K562 (cell line): ENCODE measurements around the gene TPBGL. TPM values are rescaled to one million over a fixed set of nuclear protein-coding genes. Genes with fewer than 3 reads are reported as not detected.

Experiments used
- ATAC-seq: fragments of 200-7000 bp; cut with Tn5 transposase; 3 replicates; pipeline ENCODE4 v1.9.1; 2020; ENCODE audit warnings: moderate library complexity
- BruUV-seq: library from RNA; stranded (reverse); fragments of 400-500 nt; replicated peaks from 2 replicates; lab custom pipeline; 2021; lab: Mats Ljungman, UMichigan
- CTCF ChIA-PET: fragments of 300-600 bp; formaldehyde crosslinking; extraction: SDS; loops from one replicate; lab custom pipeline; 2021; ENCODE audit warnings: low intra/inter-chr PET ratio; lab: Yijun Ruan, JAX
- POLR2A ChIA-PET: fragments of 300-600, 350-650 bp; sonication (Branson Sonifier 250); formaldehyde crosslinking; extraction: SDS; loops from one replicate; lab custom pipeline; 2021; ENCODE audit warnings: antibody characterized with exemption, inconsistent platforms; lab: Yijun Ruan, JAX
- DNase-seq, 4 experiments: peaks; one replicate each; pipeline versions ENCODE4 v3.0.0 to v3.0.0-alpha.2; 2011 to 2018; ENCODE audit warnings: low spot score in 3 of 4, mixed read lengths in 3 of 4; ENCODE audit errors: extremely low read depth in 1 of 4
- FAIRE-seq: peaks from 2 replicates; lab custom pipeline; 2011; peaks lifted over from hg19 to GRCh38; lab: Jason Lieb, UNC
- H2AFZ ChIP-seq: 2 replicates; pipeline ENCODE4 v1.6.0; 2011; ENCODE audit warnings: low read depth, low read length, control low read depth, inconsistent platforms
- H3K27ac ChIP-seq: fragments of 200-600 bp; 3 replicates; pipeline ENCODE4 v1.8.0; 2011; ENCODE audit warnings: low read depth, mild to moderate bottlenecking, control low read depth, inconsistent platforms, low read length, moderate library complexity, mixed read lengths; ENCODE audit errors: extremely low read depth
- H3K27me3 ChIP-seq, 2 experiments: fragments of 300-600 bp in 1 of 2; 2 replicates in 1 of 2; 3 replicates in 1 of 2; pipeline versions ENCODE4 v1.6.0 to v1.8.0; 2011; ENCODE audit warnings: inconsistent platforms in 2 of 2, low read length in 2 of 2, mild to moderate bottlenecking in 1 of 2, mixed read lengths in 1 of 2, moderate library complexity in 1 of 2; ENCODE audit not compliant: control insufficient read depth in 2 of 2, insufficient read depth in 2 of 2
- H3K36me3 ChIP-seq: fragments of 300-600 bp; 3 replicates; pipeline ENCODE4 v1.8.0; 2011; ENCODE audit warnings: mild to moderate bottlenecking, low read length, inconsistent platforms; ENCODE audit not compliant: control insufficient read depth, insufficient read depth
- H3K4me1 ChIP-seq, 2 experiments: fragments of 200-600 bp in 1 of 2; replicated peaks in 1 of 2; 2 replicates in 1 of 2; 3 replicates in 1 of 2; pipeline versions ENCODE4 v1.5.1 to v1.8.0; 2011; ENCODE audit warnings: inconsistent platforms in 2 of 2, low read length in 2 of 2, mild to moderate bottlenecking in 1 of 2, mixed read lengths in 1 of 2, moderate library complexity in 1 of 2; ENCODE audit not compliant: control insufficient read depth in 2 of 2, insufficient read depth in 2 of 2
- H3K4me2 ChIP-seq: 2 replicates; pipeline ENCODE4 v1.6.1; 2011; ENCODE audit warnings: low read length, control low read depth, inconsistent platforms, mixed read lengths; ENCODE audit not compliant: insufficient read depth
- H3K4me3 ChIP-seq: fragments of 200-600 bp; sonication (generic), shearing (Covaris generic); 2 replicates; pipeline ENCODE4 v1.5.1; 2016; ENCODE audit warnings: control low read depth, inconsistent platforms
- H3K79me2 ChIP-seq: fragments of 200-600 bp; 3 replicates; pipeline ENCODE4 v1.8.0; 2011; ENCODE audit warnings: low read length, inconsistent platforms; ENCODE audit not compliant: control insufficient read depth, insufficient read depth
- H3K9ac ChIP-seq, 2 experiments: 2 replicates each; pipeline versions ENCODE4 v1.6.0 to v1.6.1; 2011; ENCODE audit warnings: low read depth in 2 of 2, low read length in 2 of 2, control low read depth in 1 of 2, inconsistent platforms in 1 of 2, mild to moderate bottlenecking in 1 of 2, mixed read lengths in 1 of 2; ENCODE audit not compliant: insufficient read depth in 1 of 2
- H3K9me1 ChIP-seq: one replicate; pipeline ENCODE4 v1.6.0; 2011; ENCODE audit warnings: inconsistent platforms, mild to moderate bottlenecking, low read length, moderate library complexity; ENCODE audit not compliant: control insufficient read depth, insufficient read depth
- H3K9me3 ChIP-seq: replicated peaks from 2 replicates; pipeline ENCODE4 v1.5.1; 2011; ENCODE audit warnings: low read depth, low read length, inconsistent platforms; ENCODE audit not compliant: control insufficient read depth, insufficient read depth
- H4K20me1 ChIP-seq: replicated peaks from 2 replicates; pipeline ENCODE4 v1.6.1; 2011; ENCODE audit warnings: low read length, inconsistent platforms, mixed read lengths; ENCODE audit not compliant: control insufficient read depth, insufficient read depth
- CEBPB ChIP-seq: fragments of 450-650 bp; IDR thresholded peaks from 2 replicates; pipeline ENCODE4 v1.6.1; 2016; ENCODE audit warnings: missing genetic modification characterization, missing compliant biosample characterization
- ESRRB ChIP-seq: fragments of 250-450 bp; sonication (Bioruptor Pico); IDR thresholded peaks from 2 replicates; pipeline ENCODE4 v1.5.0; 2020; ENCODE audit warnings: mild to moderate bottlenecking, moderate library complexity, borderline replicate concordance
- FOS ChIP-seq: IDR thresholded peaks from 3 replicates; pipeline ENCODE4 v1.6.1; 2011; ENCODE audit not compliant: insufficient read length; ENCODE audit errors: extremely low read depth
- NR2C2 ChIP-seq, 2 experiments: fragments of 200-800 bp in 1 of 2; sonication (Bioruptor generic) in 1 of 2; sonication (generic) in 1 of 2; formaldehyde crosslinking in 1 of 2; IDR thresholded peaks; 2 replicates each; pipeline versions ENCODE4 v1.6.1 to v1.8.0; 2016 to 2022; ENCODE audit warnings: mild to moderate bottlenecking in 1 of 2, missing compliant biosample characterization in 1 of 2, missing genetic modification characterization in 1 of 2, missing genetic modification reagents in 1 of 2
- TFAM ChIP-seq: fragments of 250-450 bp; sonication (Bioruptor Pico); conservative IDR thresholded peaks from 2 replicates; pipeline ENCODE4 v1.5.0; 2021; ENCODE audit warnings: mild to moderate bottlenecking, moderate library complexity
- ZC3H8 ChIP-seq: fragments of 450-650 bp; IDR thresholded peaks from 2 replicates; pipeline ENCODE4 v1.6.1; 2017
- ZNF263 ChIP-seq: sonication (generic); formaldehyde crosslinking; IDR thresholded peaks from 2 replicates; pipeline ENCODE4 v1.8.0; 2022; ENCODE audit warnings: mild to moderate bottlenecking, missing genetic modification reagents, borderline replicate concordance
- ZNF561 ChIP-seq: fragments of 450-650 bp; formaldehyde crosslinking; conservative IDR thresholded peaks from 2 replicates; pipeline ENCODE4 v1.4.0; 2020; ENCODE audit warnings: mild to moderate bottlenecking, moderate library complexity
- ZNF717 ChIP-seq: fragments of 250-450 bp; sonication (Bioruptor Pico); IDR thresholded peaks from 2 replicates; pipeline ENCODE4 v1.5.0; 2021
- WGBS: fragments of 100-300 bp; shearing (Covaris generic); methylation state at CpG from one replicate; pipeline ENCODE4 v1.1.6; 2016; ENCODE audit warnings: low coverage, mixed read lengths; ENCODE audit not compliant: insufficient coverage; ENCODE audit errors: missing lambda C conversion rate; 5-methylcytosine and 5-hydroxymethylcytosine counted together
- in situ Hi-C: fragments of 300-500 bp; cut with MboI; formaldehyde crosslinking; loops from 4 replicates; pipeline ENCODE4 v1.15.0; 2018; ENCODE audit warnings: inconsistent platforms, mixed read lengths
- intact Hi-C: fragments of 100-400 bp; cut with micrococcal nuclease; formaldehyde crosslinking; loops from 2 replicates; pipeline ENCODE4 v1.14.2; 2022
- polyA plus RNA-seq, 8 experiments: library from polyadenylated mRNA; depleted of rRNA in 4 of 8; stranded (reverse) in 5 of 8; unstranded in 3 of 8; fragments of >200 nt; fragmentation: Nextera tagmentation in 2 of 8; fragmentation: Illumina TruSeq in 1 of 8; extraction: Ambion mirVana in 2 of 8; extraction: Trizol in 1 of 8; gene quantifications; 2 replicates each; pipeline versions ENCODE4 v1.2.1 to v1.2.3, GENCODE V29; 2011 to 2014; ENCODE audit warnings: inconsistent platforms in 1 of 8, missing spikeins in 1 of 8
- total RNA-seq, 7 experiments: library from RNA; depleted of rRNA in 6 of 7; stranded (reverse); fragments of >200 nt in 6 of 7; fragmentation: Illumina TruSeq in 2 of 7; extraction: Trizol in 2 of 7; gene quantifications; 2 replicates each; pipeline versions ENCODE4 v1.2.1 to v1.2.3, GENCODE V29; 2011 to 2021; ENCODE audit warnings: low replicate concordance in 1 of 7
- TF ChIP-seq, protein P1 (sequence below): sonication (generic); formaldehyde crosslinking; IDR thresholded peaks from 2 replicates; pipeline ENCODE4 v1.8.0; 2022; ENCODE audit warnings: mild to moderate bottlenecking, missing genetic modification reagents
- TF ChIP-seq, protein P2 (sequence below), 2 experiments: fragments of 450-650 bp in 1 of 2; IDR thresholded peaks; 2 replicates each; pipeline ENCODE4 v1.6.1; 2011 to 2017; ENCODE audit warnings: low read depth in 2 of 2, antibody characterized with exemption in 1 of 2, borderline replicate concordance in 1 of 2, low read length in 1 of 2, mild to moderate bottlenecking in 1 of 2, mixed read lengths in 1 of 2; ENCODE audit not compliant: control insufficient read depth in 1 of 2
- TF ChIP-seq, protein P3 (sequence below), 2 experiments: fragments of 250-450 bp in 1 of 2; fragments of 450-650 bp in 1 of 2; sonication (Bioruptor Pico) in 1 of 2; IDR thresholded peaks; 2 replicates each; pipeline versions ENCODE4 v1.6.1 to v1.8.0; 2016 to 2021; ENCODE audit warnings: mild to moderate bottlenecking in 2 of 2, moderate library complexity in 2 of 2, missing compliant biosample characterization in 1 of 2, missing genetic modification characterization in 1 of 2

Gene TPBGL
- total and polyA plus RNA-seq, 9 of the 15 experiments (the other 6 are each of a cell fraction or from before 2014, with no cell fraction given) = 0.04 to 0.11 (median 0.06) TPM; not detected in 6

DNA sequence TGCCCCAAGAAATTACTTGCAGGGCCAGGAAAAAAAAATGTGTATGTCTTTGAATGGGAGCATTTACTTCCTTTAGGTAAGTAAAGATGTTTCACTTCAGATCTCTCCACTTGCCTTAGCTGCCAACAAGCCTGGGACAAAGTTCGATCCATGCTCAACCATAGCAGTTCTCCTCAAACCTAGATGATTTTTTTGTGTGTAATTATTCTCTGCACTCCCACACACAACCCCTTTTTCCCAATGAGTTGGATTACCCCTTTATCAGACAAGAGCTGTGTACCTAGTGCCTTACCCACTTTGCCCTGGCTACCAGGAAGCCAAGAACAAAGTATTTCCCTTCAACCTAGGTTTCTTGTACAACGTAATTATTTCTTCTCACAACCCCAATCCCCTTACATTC, 35.6 kb downstream of the TPBGL start:
- intact Hi-C loops (no loop called here), in situ Hi-C loops (loop anchor here (5.0 kb wide), 1 partner anchor 106 kb away; no protein-coding TSS in a partner anchor)
- no peak overlapping the region for H3K27ac ChIP-seq

More for the DNA sequence above, 35.6 kb downstream of the TPBGL start:
- WGBS = 76% methylated on average over 2 of the region's 2 CpGs
- no peaks in the 10 kb centered on the region for H3K9me3 ChIP-seq
- peaks cover 0 to 3% of the 10 kb centered on the region in 2 experiments; a peak in 1 of 5 replicates for H3K4me1 ChIP-seq
- BruUV-seq = no TSS peak
- H3K9ac ChIP-seq = no peak overlapping the region
- H3K9me1 ChIP-seq = peaks cover 4% of the 10 kb centered on the region
- ChIA-PET CTCF (no interaction called here), POLR2A (interaction anchor here (0.6 to 2.3 kb wide), 2 partner anchors 17 to 125 kb away, joined by 3 to 7 read pairs; no protein-coding TSS in a partner anchor)
- H3K4me3 ChIP-seq = no peak overlapping the region
- ATAC-seq (no peak), FAIRE-seq (no peak), DNase-seq (no peak)
- TF ChIP-seq ZC3H8 (no peak), NR2C2 (CRISPR knock-in tag; IDR thresholded peaks at IDR 0.05) (no peak), NR2C2 (tag; IDR thresholded peaks at IDR 0.05) (no peak), ESRRB (CRISPR knock-in tag) (no peak), ZNF561 (CRISPR knock-in tag) (no peak), FOS (no peak), TFAM (no peak), CEBPB (no peak), ZNF263 (CRISPR knock-in tag) (no peak), ZNF717 (CRISPR knock-in tag) (no peak)
- TF ChIP-seq, protein P1, sequence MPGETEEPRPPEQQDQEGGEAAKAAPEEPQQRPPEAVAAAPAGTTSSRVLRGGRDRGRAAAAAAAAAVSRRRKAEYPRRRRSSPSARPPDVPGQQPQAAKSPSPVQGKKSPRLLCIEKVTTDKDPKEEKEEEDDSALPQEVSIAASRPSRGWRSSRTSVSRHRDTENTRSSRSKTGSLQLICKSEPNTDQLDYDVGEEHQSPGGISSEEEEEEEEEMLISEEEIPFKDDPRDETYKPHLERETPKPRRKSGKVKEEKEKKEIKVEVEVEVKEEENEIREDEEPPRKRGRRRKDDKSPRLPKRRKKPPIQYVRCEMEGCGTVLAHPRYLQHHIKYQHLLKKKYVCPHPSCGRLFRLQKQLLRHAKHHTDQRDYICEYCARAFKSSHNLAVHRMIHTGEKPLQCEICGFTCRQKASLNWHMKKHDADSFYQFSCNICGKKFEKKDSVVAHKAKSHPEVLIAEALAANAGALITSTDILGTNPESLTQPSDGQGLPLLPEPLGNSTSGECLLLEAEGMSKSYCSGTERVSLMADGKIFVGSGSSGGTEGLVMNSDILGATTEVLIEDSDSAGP (CRISPR knock-in tag) = no peak
- TF ChIP-seq, protein P2, sequence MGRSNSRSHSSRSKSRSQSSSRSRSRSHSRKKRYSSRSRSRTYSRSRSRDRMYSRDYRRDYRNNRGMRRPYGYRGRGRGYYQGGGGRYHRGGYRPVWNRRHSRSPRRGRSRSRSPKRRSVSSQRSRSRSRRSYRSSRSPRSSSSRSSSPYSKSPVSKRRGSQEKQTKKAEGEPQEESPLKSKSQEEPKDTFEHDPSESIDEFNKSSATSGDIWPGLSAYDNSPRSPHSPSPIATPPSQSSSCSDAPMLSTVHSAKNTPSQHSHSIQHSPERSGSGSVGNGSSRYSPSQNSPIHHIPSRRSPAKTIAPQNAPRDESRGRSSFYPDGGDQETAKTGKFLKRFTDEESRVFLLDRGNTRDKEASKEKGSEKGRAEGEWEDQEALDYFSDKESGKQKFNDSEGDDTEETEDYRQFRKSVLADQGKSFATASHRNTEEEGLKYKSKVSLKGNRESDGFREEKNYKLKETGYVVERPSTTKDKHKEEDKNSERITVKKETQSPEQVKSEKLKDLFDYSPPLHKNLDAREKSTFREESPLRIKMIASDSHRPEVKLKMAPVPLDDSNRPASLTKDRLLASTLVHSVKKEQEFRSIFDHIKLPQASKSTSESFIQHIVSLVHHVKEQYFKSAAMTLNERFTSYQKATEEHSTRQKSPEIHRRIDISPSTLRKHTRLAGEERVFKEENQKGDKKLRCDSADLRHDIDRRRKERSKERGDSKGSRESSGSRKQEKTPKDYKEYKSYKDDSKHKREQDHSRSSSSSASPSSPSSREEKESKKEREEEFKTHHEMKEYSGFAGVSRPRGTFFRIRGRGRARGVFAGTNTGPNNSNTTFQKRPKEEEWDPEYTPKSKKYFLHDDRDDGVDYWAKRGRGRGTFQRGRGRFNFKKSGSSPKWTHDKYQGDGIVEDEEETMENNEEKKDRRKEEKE (IDR thresholded peaks at IDR 0.05; ENCODE audit: borderline replicate concordance in 1 of 2, control insufficient read depth in 1 of 2, low read depth in 2 of 2, low read length in 1 of 2) = no peak
- TF ChIP-seq, protein P3, sequence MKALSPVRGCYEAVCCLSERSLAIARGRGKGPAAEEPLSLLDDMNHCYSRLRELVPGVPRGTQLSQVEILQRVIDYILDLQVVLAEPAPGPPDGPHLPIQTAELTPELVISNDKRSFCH (CRISPR knock-in tag; IDR thresholded peaks at IDR 0.05) = no peak
- TF ChIP-seq, protein P3 (tag; IDR thresholded peaks at IDR 0.05) = no peak
- no peaks in the 10 kb centered on the region for H3K27me3 ChIP-seq
- no peak overlapping the region for H2AFZ ChIP-seq
- H3K4me2 ChIP-seq = no peak overlapping the region
- H3K79me2 ChIP-seq = no peaks in the 10 kb centered on the region
- H3K36me3 ChIP-seq = peaks cover 78% of the 10 kb centered on the region
- H4K20me1 ChIP-seq = 0 out of 2 replicates have a peak, but pooled peaks cover 2% of the 10 kb centered on the region
